Stimulated activated effector memory CD8-positive, alpha-beta T cell treated with anti-CD3 and anti-CD28 coated beads, Interleukin-12 subunit alpha, Interleukin-12 subunit beta, amount 100 ng/mL, for 72 hours (primary cell): ENCODE measurements around the gene FUNDC1.
"Not testable (repeated sequence)": the region's sequence is repeated elsewhere in the genome, so short reads cannot be mapped to it uniquely, and the experiment has no call there.

ENCODE experiments used
- ATAC-seq: fragments of 150-1000 bp; cut with Tn5 transposase; 2 replicates; pipeline ENCODE4 v1.10.0; 2021
- DNase-seq, 2 donors: peaks; one replicate each; pipeline ENCODE4 v3.0.0; 2021 to 2022; ENCODE audit warnings: low spot score in 2 of 2
- H3K27ac Mint-ChIP-seq: one replicate; pipeline ENCODE4 v1.8.0; 2022; ENCODE audit warnings: mild to moderate bottlenecking, mixed read lengths
- H3K36me3 Mint-ChIP-seq: one replicate; pipeline ENCODE4 v1.8.0; 2022; ENCODE audit warnings: mild to moderate bottlenecking, mixed read lengths
- H3K4me1 Mint-ChIP-seq: one replicate; pipeline ENCODE4 v1.8.0; 2022; ENCODE audit warnings: mixed read lengths
- H3K4me3 Mint-ChIP-seq: one replicate; pipeline ENCODE4 v1.8.0; 2022; ENCODE audit warnings: mild to moderate bottlenecking, mixed read lengths
- H3K9me3 Mint-ChIP-seq: one replicate; pipeline ENCODE4 v1.8.0; 2022; ENCODE audit warnings: mixed read lengths

Gene FUNDC1

GRCh38 chrX:44542567-44543325 lies at the start of gene FUNDC1:
Gene FUNDC1, minus strand, starts transcription at chrX:44542859. Its CDS starts 27 bp downstream, at chrX:44542832.
- Mint-ChIP-seq H3K27ac (peak within 1 kb of the TSS; percentile 94), H3K4me3 (peak within 1 kb of the TSS; percentile 77), H3K4me1 (peaks cover 12% of the 10 kb centered on the region), H3K9me3 (no peaks in the 10 kb centered on the region), H3K36me3 (peaks cover 18% of the 10 kb centered on the region)
- DNase-seq (peak; percentile 75 to 89), ATAC-seq (peak; percentile 99)

- H3K4me3 Mint-ChIP-seq, result no peak overlapping the region
- DNase-seq, result no peak
- H3K36me3 Mint-ChIP-seq, result no peaks in the 10 kb centered on the region
- no peaks in the 10 kb centered on the region for H3K9me3 Mint-ChIP-seq
- H3K4me1 Mint-ChIP-seq, result no peaks in the 10 kb centered on the region
- no peak for ATAC-seq
- H3K27ac Mint-ChIP-seq, result no peak overlapping the region
Observed at GRCh38 chrX:44585866-44586265, 43.2 kb upstream of the FUNDC1 start.

- H3K9me3 Mint-ChIP-seq, result no peaks in the 10 kb centered on the region
- ATAC-seq (no peak), DNase-seq (no peak)
Observed at GRCh38 chrX:44580466-44580865, 37.8 kb upstream of the FUNDC1 start.

GRCh38 chrX:44572340-44572938 lies 29.8 kb upstream of the FUNDC1 start:
- DNase-seq (no peak), ATAC-seq (no peak)
- no peaks in the 10 kb centered on the region for H3K36me3 Mint-ChIP-seq
- H3K9me3 Mint-ChIP-seq, result peaks cover 6% of the 10 kb centered on the region
- no peaks in the 10 kb centered on the region for H3K4me1 Mint-ChIP-seq
- no peak overlapping the region for H3K4me3 Mint-ChIP-seq
- no peak overlapping the region for H3K27ac Mint-ChIP-seq

More at GRCh38 chrX:44580466-44580865, 37.8 kb upstream of the FUNDC1 start:
- Mint-ChIP-seq H3K4me3 (no peak overlapping the region), H3K27ac (no peak overlapping the region), H3K36me3 (no peaks in the 10 kb centered on the region), H3K4me1 (no peaks in the 10 kb centered on the region)

GRCh38 chrX:44570522-44570921 lies 27.9 kb upstream of the FUNDC1 start:
- no peak overlapping the region for H3K27ac Mint-ChIP-seq

GRCh38 chrX:44569122-44569521 lies 26.5 kb upstream of the FUNDC1 start:
- H3K36me3 Mint-ChIP-seq, result no peaks in the 10 kb centered on the region
- DNase-seq, result no peak
- ATAC-seq, result no peak
- H3K4me1 Mint-ChIP-seq, result no peaks in the 10 kb centered on the region
- H3K27ac Mint-ChIP-seq, result no peak overlapping the region
- H3K4me3 Mint-ChIP-seq, result no peak overlapping the region
- H3K9me3 Mint-ChIP-seq, result peaks cover 6% of the 10 kb centered on the region

More at GRCh38 chrX:44570522-44570921, 27.9 kb upstream of the FUNDC1 start:
- Mint-ChIP-seq H3K4me3 (no peak overlapping the region), H3K36me3 (no peaks in the 10 kb centered on the region), H3K9me3 (peaks cover 6% of the 10 kb centered on the region), H3K4me1 (no peaks in the 10 kb centered on the region)
- DNase-seq (no peak), ATAC-seq (no peak)

GRCh38 chrX:44568196-44568595 lies 25.5 kb upstream of the FUNDC1 start:
- no peak for ATAC-seq
- Mint-ChIP-seq H3K36me3 (no peaks in the 10 kb centered on the region), H3K4me3 (no peak overlapping the region), H3K27ac (no peak overlapping the region), H3K9me3 (peaks cover 6% of the 10 kb centered on the region), H3K4me1 (no peaks in the 10 kb centered on the region)
- no peak for DNase-seq

- H3K9me3 Mint-ChIP-seq, DNase-seq, H3K27ac Mint-ChIP-seq, H3K4me1 Mint-ChIP-seq, H3K36me3 Mint-ChIP-seq, H3K4me3 Mint-ChIP-seq, ATAC-seq: not testable (repeated sequence)
Observed at GRCh38 chrX:44561896-44562295, 19.2 kb upstream of the FUNDC1 start.

GRCh38 chrX:44550563-44550962 lies 7.9 kb upstream of the FUNDC1 start:
- ATAC-seq (no peak), DNase-seq (no peak)
- H3K36me3 Mint-ChIP-seq, result no peaks in the 10 kb centered on the region
- H3K4me1 Mint-ChIP-seq, result no peaks in the 10 kb centered on the region
- H3K27ac Mint-ChIP-seq, result no peak overlapping the region
- H3K9me3 Mint-ChIP-seq, result no peaks in the 10 kb centered on the region
- H3K4me3 Mint-ChIP-seq, result no peak overlapping the region

GRCh38 chrX:44545454-44545853 lies 2.8 kb upstream of the FUNDC1 start:
- not testable (repeated sequence) for H3K9me3 Mint-ChIP-seq, DNase-seq, H3K36me3 Mint-ChIP-seq, H3K4me1 Mint-ChIP-seq, ATAC-seq, H3K27ac Mint-ChIP-seq, H3K4me3 Mint-ChIP-seq

- ATAC-seq, result no peak
- H3K36me3 Mint-ChIP-seq, result peaks cover 7% of the 10 kb centered on the region
- peaks cover 12% of the 10 kb centered on the region for H3K4me1 Mint-ChIP-seq
- H3K4me3 Mint-ChIP-seq, result no peak overlapping the region
- no peaks in the 10 kb centered on the region for H3K9me3 Mint-ChIP-seq
- H3K27ac Mint-ChIP-seq, result no peak overlapping the region
- DNase-seq, result no peak
Observed at GRCh38 chrX:44544036-44544435, 1.4 kb upstream of the FUNDC1 start.

GRCh38 chrX:44536198-44536597 lies 6.5 kb downstream of the FUNDC1 start:
- peaks cover 42% of the 10 kb centered on the region for H3K36me3 Mint-ChIP-seq
- ATAC-seq (no peak), DNase-seq (no peak)
- H3K9me3 Mint-ChIP-seq, result no peaks in the 10 kb centered on the region
- H3K27ac Mint-ChIP-seq, result no peak overlapping the region
- peaks cover 11% of the 10 kb centered on the region for H3K4me1 Mint-ChIP-seq
- no peak overlapping the region for H3K4me3 Mint-ChIP-seq

- no peaks in the 10 kb centered on the region for H3K9me3 Mint-ChIP-seq
- H3K4me3 Mint-ChIP-seq, result no peak overlapping the region
- DNase-seq, result no peak
- H3K27ac Mint-ChIP-seq, result no peak overlapping the region
- H3K4me1 Mint-ChIP-seq, result peaks cover 6% of the 10 kb centered on the region
- ATAC-seq, result no peak
- peaks cover 27% of the 10 kb centered on the region for H3K36me3 Mint-ChIP-seq
Observed at GRCh38 chrX:44529310-44529709, 13.3 kb downstream of the FUNDC1 start.

- DNase-seq (no peak), ATAC-seq (no peak)
- Mint-ChIP-seq H3K27ac (no peak overlapping the region), H3K9me3 (no peaks in the 10 kb centered on the region), H3K36me3 (no peaks in the 10 kb centered on the region), H3K4me3 (no peak overlapping the region), H3K4me1 (no peaks in the 10 kb centered on the region)
Observed at GRCh38 chrX:44514272-44514671, 28.4 kb downstream of the FUNDC1 start.

GRCh38 chrX:44507292-44507691 lies 35.4 kb downstream of the FUNDC1 start:
- H3K4me3 Mint-ChIP-seq, result no peak overlapping the region
- H3K9me3 Mint-ChIP-seq, result no peaks in the 10 kb centered on the region
- DNase-seq (no peak), ATAC-seq (peak; percentile 95)
- H3K27ac Mint-ChIP-seq, result no peak overlapping the region
- H3K4me1 Mint-ChIP-seq, result peaks cover 5% of the 10 kb centered on the region
- H3K36me3 Mint-ChIP-seq, result no peaks in the 10 kb centered on the region

GRCh38 chrX:44506678-44507077 lies 36.0 kb downstream of the FUNDC1 start:
- Mint-ChIP-seq H3K27ac (no peak overlapping the region), H3K36me3 (no peaks in the 10 kb centered on the region), H3K9me3 (no peaks in the 10 kb centered on the region), H3K4me1 (peaks cover 5% of the 10 kb centered on the region), H3K4me3 (no peak overlapping the region)
- no peak for DNase-seq
- no peak for ATAC-seq
